IMR-90 (cell line): ENCODE results near the gene ZDHHC11B. TPM values are rescaled to one million over a fixed set of nuclear protein-coding genes. Genes with fewer than 3 reads are reported as not detected.
"Not testable (repeated sequence)": the region's sequence is repeated elsewhere in the genome, so short reads cannot be mapped to it uniquely, and the experiment has no call there.

Source experiments
- ATAC-seq: fragments of 200-7000 bp; cut with Tn5 transposase; 2 replicates; pipeline ENCODE4 v1.9.1; 2020; ENCODE audit warnings: low read depth, mild to moderate bottlenecking, moderate library complexity
- BruUV-seq: library from RNA; stranded (reverse); fragments of 400-500 nt; replicated peaks from 2 replicates; lab custom pipeline; 2021; lab: Mats Ljungman, UMichigan
- CTCF ChIA-PET: fragments of 300-600 bp; formaldehyde crosslinking; extraction: SDS; loops from one replicate; lab custom pipeline; 2021; ENCODE audit warnings: antibody characterized with exemption; lab: Yijun Ruan, JAX
- POLR2A ChIA-PET: fragments of 300-600 bp; sonication (Branson Sonifier 250); formaldehyde crosslinking; loops from one replicate; lab custom pipeline; 2022; ENCODE audit warnings: antibody characterized with exemption; ENCODE audit not compliant: unreplicated experiment; lab: Charles Lee
- DNase-seq: peaks from one replicate; pipeline ENCODE4 v3.0.0; 2013
- H2AFZ ChIP-seq: replicated peaks from 2 replicates; pipeline ENCODE3; 2013; ENCODE audit warnings: low read length, mild to moderate bottlenecking; ENCODE audit not compliant: poor library complexity
- H2AK5ac ChIP-seq: 2 replicates; pipeline ENCODE4 v1.6.1; 2013; ENCODE audit warnings: low read depth, low read length, inconsistent platforms
- H2AK9ac ChIP-seq: replicated peaks from 2 replicates; pipeline ENCODE3; 2013; ENCODE audit warnings: mild to moderate bottlenecking, low read depth, low read length, moderate library complexity; ENCODE audit not compliant: poor library complexity
- H2BK120ac ChIP-seq: 2 replicates; pipeline ENCODE4 v1.6.1; 2013; ENCODE audit warnings: low read depth, low read length, inconsistent platforms
- H2BK15ac ChIP-seq: 3 replicates; pipeline ENCODE4 v1.6.1; 2013; ENCODE audit warnings: low read depth, low read length, inconsistent platforms
- H2BK20ac ChIP-seq: 2 replicates; pipeline ENCODE4 v1.6.1; 2013; ENCODE audit warnings: low read depth, mild to moderate bottlenecking, inconsistent platforms, low read length, moderate library complexity
- H2BK5ac ChIP-seq: 2 replicates; pipeline ENCODE4 v1.6.1; 2013; ENCODE audit warnings: mild to moderate bottlenecking, low read depth, low read length, inconsistent platforms; ENCODE audit not compliant: poor library complexity, severe bottlenecking
- H3K14ac ChIP-seq: replicated peaks from 2 replicates; pipeline ENCODE4 v1.6.1; 2013; ENCODE audit warnings: low read depth, low read length, inconsistent platforms
- H3K18ac ChIP-seq: 2 replicates; pipeline ENCODE4 v1.6.1; 2013; ENCODE audit warnings: low read depth, low read length, control low read depth
- H3K23ac ChIP-seq: 2 replicates; pipeline ENCODE4 v1.6.1; 2013; ENCODE audit warnings: low read depth, low read length, inconsistent platforms
- H3K27ac ChIP-seq: 2 replicates; pipeline ENCODE4 v1.5.1; 2013; ENCODE audit warnings: mild to moderate bottlenecking, control low read depth, low read length; ENCODE audit not compliant: insufficient read depth
- H3K27me3 ChIP-seq: 2 replicates; pipeline ENCODE4 v1.6.1; 2013; ENCODE audit warnings: low read length; ENCODE audit not compliant: control insufficient read depth, insufficient read depth
- H3K36me3 ChIP-seq: 2 replicates; pipeline ENCODE4 v1.6.1; 2013; ENCODE audit warnings: low read length, mixed read lengths; ENCODE audit not compliant: control insufficient read depth, insufficient read depth
- H3K4ac ChIP-seq: 2 replicates; pipeline ENCODE4 v1.6.1; 2013; ENCODE audit warnings: low read depth, low read length, inconsistent platforms
- H3K4me1 ChIP-seq: 2 replicates; pipeline ENCODE4 v1.6.1; 2013; ENCODE audit warnings: low read length, mixed read lengths; ENCODE audit not compliant: control insufficient read depth, insufficient read depth
- H3K4me2 ChIP-seq: 2 replicates; pipeline ENCODE4 v1.6.1; 2013; ENCODE audit warnings: low read depth, mild to moderate bottlenecking, control low read depth, low read length, moderate library complexity
- H3K4me3 ChIP-seq: 2 replicates; pipeline ENCODE4 v1.5.1; 2013; ENCODE audit warnings: low read depth, mild to moderate bottlenecking, control low read depth, low read length, moderate library complexity; ENCODE audit not compliant: insufficient read depth
- H3K56ac ChIP-seq: 2 replicates; pipeline ENCODE4 v1.6.1; 2013; ENCODE audit warnings: low read length, inconsistent platforms; ENCODE audit not compliant: insufficient read depth; ENCODE audit errors: extremely low read depth
- H3K79me1 ChIP-seq, 2 experiments: 2 replicates each; pipeline ENCODE4 v1.6.1; 2013; ENCODE audit warnings: low read length in 2 of 2, inconsistent platforms in 1 of 2, low read depth in 1 of 2
- H3K9ac ChIP-seq: 2 replicates; pipeline ENCODE4 v1.6.1; 2013; ENCODE audit warnings: low read depth, low read length, control low read depth
- H3K9me1 ChIP-seq: 2 replicates; pipeline ENCODE4 v1.6.1; 2013; ENCODE audit warnings: low read length, inconsistent platforms; ENCODE audit not compliant: insufficient read depth
- H3K9me3 ChIP-seq: 2 replicates; pipeline ENCODE4 v1.6.1; 2013; ENCODE audit warnings: low read length; ENCODE audit not compliant: control insufficient read depth, insufficient read depth
- H4K20me1 ChIP-seq: 2 replicates; pipeline ENCODE4 v1.6.1; 2013; ENCODE audit warnings: low read length, inconsistent platforms; ENCODE audit not compliant: insufficient read depth
- H4K5ac ChIP-seq: 2 replicates; pipeline ENCODE4 v1.6.1; 2013; ENCODE audit warnings: mild to moderate bottlenecking, low read depth, low read length, control low read depth
- H4K8ac ChIP-seq, 2 experiments: 2 replicates each; pipeline ENCODE4 v1.6.1; 2013; ENCODE audit warnings: low read depth in 2 of 2, low read length in 2 of 2, control low read depth in 1 of 2, inconsistent platforms in 1 of 2
- H4K91ac ChIP-seq: 2 replicates; pipeline ENCODE4 v1.6.1; 2013; ENCODE audit warnings: low read depth, low read length, inconsistent platforms; ENCODE audit not compliant: insufficient read depth
- WGBS, 2 experiments: methylation state at CpG; one replicate each; pipeline versions ENCODE4 v1.1.5 to v1.1.7; 2013; ENCODE audit warnings: missing lambda C conversion rate in 2 of 2; ENCODE audit not compliant: insufficient read length in 1 of 2; ENCODE audit errors: extremely low coverage in 2 of 2; 5-methylcytosine and 5-hydroxymethylcytosine counted together
- dilution Hi-C: fragments of 300-500 bp; cut with HindIII; formaldehyde crosslinking; loops from one replicate; pipeline ENCODE4 v1.14.3; 2018; ENCODE audit warnings: low sequenced_read_pairs; ENCODE audit not compliant: unreplicated experiment
- in situ Hi-C: fragments of 300-500 bp; cut with MboI; formaldehyde crosslinking; loops from 3 replicates; pipeline ENCODE4 v1.14.3; 2019; ENCODE audit warnings: low sequenced_read_pairs, inconsistent platforms, mixed read lengths
- intact Hi-C: fragments of 100-400 bp; cut with micrococcal nuclease; formaldehyde crosslinking; loops from 2 replicates; pipeline ENCODE4 v1.10.0; 2022
- polyA plus RNA-seq, 3 experiments: library from polyadenylated mRNA; depleted of rRNA; stranded (reverse); fragments of >200 nt; gene quantifications; 2 replicates each; pipeline ENCODE4 v1.2.3, GENCODE V29; 2012; ENCODE audit warnings: low replicate concordance in 1 of 3
- total RNA-seq: library from RNA; depleted of rRNA; stranded (reverse); fragments of >200 nt; gene quantifications from 2 replicates; pipeline ENCODE4 v1.2.3, GENCODE V29; 2012

The ZDHHC11B gene
- total and polyA plus RNA-seq, 2 of the 4 experiments (the other 2 are of a cell fraction): 0.12 TPM; not detected in 1

GRCh38 chr5:732754-733454, 51.6 kb downstream of the ZDHHC11B start:
- H2BK15ac ChIP-seq, POLR2A ChIA-PET, H2AFZ ChIP-seq, H2AK5ac ChIP-seq, H3K79me1 ChIP-seq, H2BK5ac ChIP-seq, H3K36me3 ChIP-seq, H4K20me1 ChIP-seq, H3K27me3 ChIP-seq, CTCF ChIA-PET, H3K9me1 ChIP-seq, in situ Hi-C loops, H3K9me3 ChIP-seq, H4K8ac ChIP-seq, DNase-seq, BruUV-seq, H3K4ac ChIP-seq, H3K23ac ChIP-seq, H3K4me3 ChIP-seq, H3K4me1 ChIP-seq, H3K9ac ChIP-seq, H2BK20ac ChIP-seq, H3K18ac ChIP-seq, H3K4me2 ChIP-seq, H3K14ac ChIP-seq, H4K5ac ChIP-seq, H4K91ac ChIP-seq, dilution Hi-C loops, H3K56ac ChIP-seq, ATAC-seq, H2BK120ac ChIP-seq, H2AK9ac ChIP-seq, H3K27ac ChIP-seq: not testable (repeated sequence)
- 62% methylated on average over 5 of the region's 10 CpGs; no CpG with 5 or more reads in 1 of the 2 experiments for WGBS, 2 experiments
- intact Hi-C loops: loop anchor here (10.0 kb wide), 1 partner anchor 92 kb away; no protein-coding TSS in a partner anchor

- H4K91ac ChIP-seq, H3K23ac ChIP-seq, H4K8ac ChIP-seq, H3K18ac ChIP-seq, H3K4me3 ChIP-seq, H3K36me3 ChIP-seq, H3K4me1 ChIP-seq, H3K9me3 ChIP-seq, H3K4me2 ChIP-seq, H3K79me1 ChIP-seq, H2AFZ ChIP-seq, in situ Hi-C loops, BruUV-seq, H2BK5ac ChIP-seq, H3K9ac ChIP-seq, DNase-seq, intact Hi-C loops, H3K27ac ChIP-seq, CTCF ChIA-PET, ATAC-seq, POLR2A ChIA-PET, dilution Hi-C loops, H2AK9ac ChIP-seq, H4K5ac ChIP-seq, H3K9me1 ChIP-seq, H3K4ac ChIP-seq, H3K14ac ChIP-seq, H3K27me3 ChIP-seq, H3K56ac ChIP-seq, H2BK15ac ChIP-seq, H2AK5ac ChIP-seq, H4K20me1 ChIP-seq, H2BK120ac ChIP-seq, H2BK20ac ChIP-seq: not testable (repeated sequence)
- WGBS, 2 experiments: no CpG with 5 or more reads among the region's 7 CpGs
These were observed 55.3 kb downstream of the ZDHHC11B start for GRCh38 chr5:729225-729624.
